Medulla oblongata (tissue), 1 donor: ENCODE measurements around the gene PPARD.

Experiments
- DNase-seq: peaks from one replicate; pipeline ENCODE4 v3.0.0-alpha.2; 2015; ENCODE audit errors: extremely low spot score

The PPARD gene

DNA sequence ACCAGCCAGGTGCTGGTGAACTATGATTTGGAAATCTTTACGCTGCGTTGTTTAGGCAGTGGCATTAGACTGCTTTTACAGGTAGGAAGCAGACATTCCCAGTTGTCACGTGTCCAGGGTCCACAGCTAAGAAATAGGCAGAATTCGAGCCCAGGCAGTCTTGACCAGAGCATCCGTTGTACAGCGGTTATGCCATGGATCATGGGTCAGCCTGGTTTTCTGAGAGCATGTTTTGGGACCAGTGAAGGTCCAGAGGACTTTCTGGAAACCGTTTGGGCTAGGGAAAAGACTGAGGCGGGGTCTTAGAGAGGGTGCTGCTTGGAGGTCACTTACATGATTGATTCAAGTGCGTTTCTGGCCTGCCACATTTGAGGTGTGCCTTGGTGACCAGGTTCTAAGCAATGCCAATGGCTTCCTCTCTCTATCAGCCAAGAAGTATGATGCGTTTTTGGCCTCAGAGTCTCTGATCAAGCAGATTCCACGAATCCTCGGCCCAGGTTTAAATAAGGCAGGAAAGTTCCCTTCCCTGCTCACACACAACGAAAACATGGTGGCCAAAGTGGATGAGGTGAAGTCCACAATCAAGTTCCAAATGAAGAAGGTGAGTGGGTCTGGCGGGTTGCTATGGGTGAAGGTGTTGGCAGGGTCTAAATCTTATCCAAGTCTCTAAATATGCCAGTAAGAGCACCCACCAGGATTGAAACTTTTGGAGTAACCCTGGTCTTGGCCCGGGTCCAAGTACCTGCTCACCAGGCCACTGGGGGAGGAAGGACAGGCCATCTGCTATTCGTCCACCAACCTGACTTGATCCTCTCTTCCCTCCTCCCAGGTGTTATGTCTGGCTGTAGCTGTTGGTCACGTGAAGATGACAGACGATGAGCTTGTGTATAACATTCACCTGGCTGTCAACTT lies 127.6 kb downstream of the PPARD start:
- no peak for DNase-seq

DNA sequence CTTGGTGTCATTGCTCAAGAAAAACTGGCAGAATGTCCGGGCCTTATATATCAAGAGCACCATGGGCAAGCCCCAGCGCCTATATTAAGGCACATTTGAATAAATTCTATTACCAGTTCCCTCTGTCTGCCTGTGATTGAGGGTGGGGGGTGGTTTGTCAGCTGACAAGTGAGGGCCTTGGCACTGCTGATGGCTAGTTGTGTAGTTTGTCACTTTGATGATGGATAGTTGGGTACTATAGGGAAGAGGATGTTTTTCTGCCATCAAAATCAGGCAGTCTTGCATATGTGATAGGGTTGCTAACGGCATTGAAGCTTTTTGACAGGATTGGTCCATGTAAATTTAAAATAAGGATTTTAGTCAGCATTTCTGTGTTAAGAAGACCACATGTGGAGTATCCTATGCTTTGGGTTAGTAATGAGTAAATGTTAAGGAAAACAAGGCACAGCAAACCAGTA lies 128.3 kb downstream of the PPARD start:
- no peak for DNase-seq

DNA sequence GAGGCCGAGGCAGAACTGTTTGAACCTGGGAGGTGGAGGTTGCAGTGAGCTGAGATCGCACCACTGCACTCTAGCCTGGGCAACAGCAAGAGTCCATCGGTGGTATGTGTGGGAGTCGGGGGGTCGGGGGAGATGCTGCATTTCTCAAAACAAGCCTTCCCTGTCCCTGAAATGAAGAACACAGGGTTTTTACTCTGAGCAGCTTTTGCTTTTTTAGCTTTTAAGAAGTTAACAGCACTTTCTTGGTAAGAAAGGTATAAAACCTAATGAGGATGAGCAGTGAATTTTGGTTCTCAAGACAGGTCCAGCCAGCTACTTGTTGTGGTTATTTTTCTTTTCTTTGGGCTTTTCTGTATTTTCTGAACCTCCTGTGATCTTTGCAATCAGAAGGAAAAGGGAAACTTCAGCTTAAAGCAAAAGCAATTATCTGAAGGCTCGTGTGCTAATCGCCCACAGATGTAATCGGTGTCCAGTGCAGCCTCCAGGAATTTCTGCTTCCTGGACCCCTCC lies 129.5 kb downstream of the PPARD start:
- no peak for DNase-seq

DNA sequence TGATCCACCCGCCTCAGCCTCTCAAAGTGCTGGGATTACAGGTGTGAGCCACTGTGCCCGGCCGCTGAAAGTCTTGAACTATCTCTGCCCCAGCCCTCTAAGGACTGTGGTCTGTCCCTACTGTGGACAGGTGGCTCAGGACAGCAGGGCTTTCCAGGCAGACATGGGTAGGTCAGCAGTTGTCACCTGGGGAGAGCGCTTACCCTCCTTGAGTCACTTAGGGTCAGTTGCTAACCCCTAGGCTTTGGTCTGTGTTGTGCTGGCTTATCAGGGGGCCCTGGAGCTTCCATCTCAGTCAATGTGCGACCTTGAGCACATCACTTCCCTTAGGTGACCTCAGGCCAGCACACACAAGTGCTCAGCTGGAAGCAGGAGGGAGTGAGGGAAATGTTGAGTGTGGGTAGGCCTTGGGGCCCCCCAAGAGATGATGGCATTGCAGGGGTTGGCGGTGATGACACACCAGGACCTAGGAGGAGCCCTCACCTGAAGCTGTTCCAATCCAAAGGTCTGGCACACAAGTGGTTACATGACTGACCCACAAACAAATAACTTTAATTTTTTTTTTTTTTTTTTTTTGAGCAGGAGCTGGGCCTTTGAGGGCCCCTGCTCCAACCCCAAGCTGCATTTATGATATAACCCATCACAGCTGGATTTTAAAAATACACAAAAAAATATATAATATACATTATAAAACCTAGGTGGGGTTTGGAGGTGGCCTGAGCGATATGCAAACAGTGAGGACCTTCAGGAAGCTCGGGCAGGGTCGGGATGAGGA lies 130.9 kb downstream of the PPARD start:
- DNase-seq: no peak

DNA sequence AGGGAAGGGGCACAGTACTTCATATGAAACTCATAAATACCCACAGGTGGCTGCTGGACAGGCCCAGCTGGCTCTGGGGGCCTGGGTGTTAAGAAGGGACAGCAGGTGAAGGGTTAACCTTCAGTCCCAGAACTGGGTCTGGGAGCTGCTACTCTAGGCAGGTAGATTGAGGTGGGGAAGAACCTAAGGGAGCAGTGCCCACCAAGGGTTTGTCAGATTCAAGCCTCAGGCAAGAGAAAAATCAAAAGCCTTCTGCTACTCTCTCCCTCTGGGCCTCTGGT lies 131.4 kb downstream of the PPARD start:
- DNase-seq: no peak

DNA sequence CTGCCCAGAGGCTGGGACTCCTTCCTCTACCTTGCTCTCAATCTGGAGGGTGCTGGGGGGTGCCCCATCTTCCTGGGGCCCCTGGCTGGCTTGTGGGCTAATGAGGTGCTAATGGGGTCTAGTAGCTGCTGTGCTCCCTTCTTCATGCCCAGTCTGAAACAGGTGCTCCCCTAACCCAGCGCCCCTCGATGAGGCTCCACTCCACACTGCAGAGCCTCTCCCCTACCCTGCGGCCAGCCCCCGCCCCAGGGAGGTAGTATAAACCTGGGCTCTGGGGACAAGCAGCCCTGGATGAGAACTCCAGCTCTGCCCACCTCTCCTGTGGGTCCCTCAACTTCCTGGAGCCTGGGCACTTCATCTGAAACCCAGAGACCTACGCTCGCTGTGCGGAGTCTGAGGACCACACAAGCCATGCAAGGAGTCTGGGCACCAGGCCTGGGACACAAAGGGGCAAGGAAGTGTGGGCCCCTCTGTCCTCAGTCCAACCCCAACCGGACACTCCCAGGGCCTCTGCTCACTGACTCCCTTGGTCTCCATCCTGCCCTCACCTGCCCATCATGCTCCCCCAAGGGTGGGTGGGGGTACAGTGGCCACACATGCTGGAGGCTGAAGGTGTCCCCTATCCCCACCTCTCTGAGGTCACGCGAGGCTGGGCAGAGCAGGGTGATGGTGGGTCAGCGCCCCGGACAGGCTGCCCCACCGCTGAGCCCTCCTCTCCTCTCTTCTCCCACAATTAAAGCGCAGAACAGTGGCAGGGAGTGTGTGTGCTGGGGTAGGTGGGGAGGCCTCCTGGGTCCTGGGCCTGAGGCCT lies 132.0 kb downstream of the PPARD start:
- no peak for DNase-seq

DNA sequence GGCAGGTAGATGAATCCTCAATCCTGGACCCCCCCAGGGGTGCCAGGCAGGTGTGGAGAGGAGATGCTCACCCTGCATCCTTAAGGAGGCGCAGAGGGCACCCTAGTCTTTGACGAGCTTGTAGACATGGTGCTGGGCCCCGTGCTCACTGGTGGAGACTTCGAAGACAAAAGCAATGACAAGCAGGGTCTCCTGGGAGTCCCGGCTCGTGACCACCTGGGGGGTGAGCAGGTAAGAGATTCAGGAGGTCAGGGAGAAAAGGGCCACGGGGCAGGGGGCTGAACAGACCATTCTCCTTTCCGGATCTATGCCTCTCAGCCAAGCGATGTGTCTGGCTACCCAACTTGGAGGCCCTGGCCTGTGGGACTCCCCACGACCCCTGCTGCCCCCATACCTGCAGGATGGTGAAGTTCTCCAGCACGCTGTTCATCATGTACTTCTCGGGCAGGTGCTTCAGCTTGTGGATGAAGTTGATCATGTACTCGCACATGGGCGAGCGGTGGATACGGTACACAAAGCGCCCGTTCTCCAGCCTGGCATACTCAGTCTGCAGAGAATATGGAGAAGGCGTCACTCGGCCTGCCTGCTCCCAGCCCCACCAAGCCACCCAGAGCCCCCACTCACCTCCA lies 132.7 kb downstream of the PPARD start:
- no peak for DNase-seq

DNA sequence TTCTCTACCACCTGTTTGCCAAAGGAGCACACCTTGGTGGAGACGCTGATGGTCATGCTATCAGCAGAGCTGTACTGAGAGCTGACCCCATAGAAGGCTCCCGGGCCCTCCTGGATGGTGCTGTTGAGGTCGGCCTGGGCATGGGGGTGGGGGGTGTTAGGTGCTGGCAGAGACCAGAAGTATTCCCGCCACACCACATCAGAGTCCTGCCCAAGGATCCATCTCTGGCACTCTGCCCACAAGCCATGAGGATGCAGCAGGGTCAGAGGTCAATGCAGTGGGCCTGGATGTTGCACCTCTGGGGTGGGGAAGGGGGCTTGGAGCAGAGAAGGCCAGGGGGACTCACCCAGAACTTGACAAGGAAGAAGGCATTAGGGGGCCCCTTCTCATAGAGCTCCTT lies 133.2 kb downstream of the PPARD start:
- DNase-seq: no peak

DNA sequence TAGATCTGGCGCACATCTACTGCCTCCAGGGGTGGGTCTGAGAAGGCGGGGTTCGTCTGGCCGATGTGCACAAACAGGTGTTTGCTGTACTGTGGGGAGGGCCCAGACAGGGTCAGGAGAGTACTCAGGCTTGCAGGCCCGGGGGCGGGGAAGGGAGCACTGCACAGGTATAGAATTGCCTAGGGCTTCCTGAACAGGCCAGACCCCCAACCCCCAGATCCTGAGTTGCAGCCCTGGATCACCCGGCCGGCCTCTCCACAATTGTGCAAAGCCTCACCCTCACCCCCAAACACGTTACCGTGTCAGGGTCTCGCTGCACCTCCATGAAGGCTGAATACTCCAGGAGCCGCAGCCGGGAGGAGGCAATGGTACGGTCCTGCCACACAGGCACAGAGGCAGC lies 133.6 kb downstream of the PPARD start:
- no peak for DNase-seq

DNA sequence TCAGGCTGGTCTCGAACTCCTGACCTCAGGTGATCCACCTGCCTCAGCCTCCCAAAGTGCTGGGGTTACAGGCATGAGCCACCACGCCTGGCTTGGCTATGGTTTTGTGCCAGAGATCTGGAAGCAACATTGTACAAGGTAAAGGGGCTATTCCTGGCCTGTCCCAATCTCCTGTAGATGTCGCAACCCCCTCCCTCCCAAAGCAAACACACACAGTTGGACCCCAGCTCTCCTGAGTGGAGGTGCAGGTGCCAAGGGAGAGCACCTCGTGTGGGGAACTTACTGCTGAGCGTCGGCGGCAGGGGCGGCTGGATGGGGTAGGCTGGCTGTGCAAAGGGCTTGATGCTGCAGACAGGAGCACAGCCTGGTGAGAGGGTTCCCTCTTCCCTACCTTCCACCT lies 134.7 kb downstream of the PPARD start:
- DNase-seq: no peak
